ENCODE results near the gene LIPN. TPM values are rescaled to one million over a fixed set of nuclear protein-coding genes. Genes with fewer than 3 reads are reported as not detected.

LIPN gene
- total and polyA plus RNA-seq, 4 donors: 0.34 to 2.6 (median 0.55) TPM; not detected in 1

GRCh38 chr10:88725798-88726197, 34.0 kb upstream of the LIPN start:
- no peaks in the 10 kb centered on the region for H3K9me3 ChIP-seq (ENCODE audit: control insufficient read depth in 4 of 4, insufficient read depth in 3 of 4, low read length in 3 of 4)
- H3K9ac ChIP-seq (ENCODE audit: insufficient read depth in 1 of 2, low read length in 2 of 2): no peak overlapping the region
- no peak for TF ChIP-seq CTCF (IDR thresholded peaks at IDR 0.05; ENCODE audit: control extremely low read depth, extremely low read depth)
- no peaks in the 10 kb centered on the region for H3K36me3 ChIP-seq (ENCODE audit: control insufficient read depth in 4 of 4, insufficient read depth in 4 of 4, low read length in 4 of 4)
- no peaks in the 10 kb centered on the region for H3K4me1 ChIP-seq (ENCODE audit: control insufficient read depth in 5 of 5, insufficient read depth in 5 of 5, low read length in 5 of 5)
- DNase-seq (no peak), ATAC-seq (ENCODE audit: insufficient read depth, low FRiP score) (no peak)
- H3K27ac ChIP-seq (ENCODE audit: low read depth in 1 of 2, low read length in 1 of 2): no peak overlapping the region
- no peaks in the 10 kb centered on the region for H3K27me3 ChIP-seq (ENCODE audit: control insufficient read depth in 3 of 3, insufficient read depth in 3 of 3, low read length in 2 of 3)
- 12 to 22% methylated on average over 1 of the region's 1 CpG for WGBS, 2 donors
- no peak overlapping the region for H3K4me3 ChIP-seq

- no peaks in the 10 kb centered on the region for H3K9me3 ChIP-seq (ENCODE audit: control insufficient read depth in 4 of 4, insufficient read depth in 3 of 4, low read length in 3 of 4)
- 81 to 83% methylated on average over 30 of the region's 30 CpGs for WGBS, 2 donors
- DNase-seq (no peak), ATAC-seq (ENCODE audit: insufficient read depth, low FRiP score) (no peak)
- no peak overlapping the region for H3K9ac ChIP-seq (ENCODE audit: insufficient read depth in 1 of 2, low read length in 2 of 2)
- TF ChIP-seq CTCF (IDR thresholded peaks at IDR 0.05; ENCODE audit: control extremely low read depth, extremely low read depth): no peak
- H3K27me3 ChIP-seq (ENCODE audit: control insufficient read depth in 3 of 3, insufficient read depth in 3 of 3, low read length in 2 of 3): no peaks in the 10 kb centered on the region
- no peak overlapping the region for H3K4me3 ChIP-seq
- H3K27ac ChIP-seq (ENCODE audit: low read depth in 1 of 2, low read length in 1 of 2): no peak overlapping the region
- H3K36me3 ChIP-seq (ENCODE audit: control insufficient read depth in 4 of 4, insufficient read depth in 4 of 4, low read length in 4 of 4): no peaks in the 10 kb centered on the region
- no peaks in the 10 kb centered on the region for H3K4me1 ChIP-seq (ENCODE audit: control insufficient read depth in 5 of 5, insufficient read depth in 5 of 5, low read length in 5 of 5)
These were observed 31.6 kb upstream of the LIPN start for GRCh38 chr10:88728107-88728763.

DNA sequence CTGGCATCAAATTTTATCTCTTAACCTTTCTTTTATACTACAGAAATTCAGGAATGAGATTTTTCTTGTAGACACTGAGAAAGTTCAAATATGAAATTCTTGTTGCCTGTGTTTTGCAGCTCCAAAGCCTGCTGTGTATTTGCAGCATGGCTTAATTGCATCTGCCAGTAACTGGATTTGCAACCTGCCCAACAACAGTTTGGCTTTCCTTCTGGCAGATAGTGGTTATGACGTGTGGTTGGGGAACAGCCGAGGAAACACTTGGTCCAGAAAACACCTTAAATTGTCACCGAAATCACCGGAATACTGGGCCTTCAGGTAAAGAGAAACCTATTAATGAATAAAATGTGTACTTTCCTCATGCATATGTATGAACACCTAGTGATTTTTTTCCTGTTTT, 29.0 kb upstream of the LIPN start:
- Histone ChIP-seq H3K4me3 (no peak overlapping the region), H3K36me3 (ENCODE audit: control insufficient read depth in 4 of 4, insufficient read depth in 4 of 4, low read length in 4 of 4) (no peaks in the 10 kb centered on the region), H3K9ac (ENCODE audit: insufficient read depth in 1 of 2, low read length in 2 of 2) (no peak overlapping the region), H3K4me1 (ENCODE audit: control insufficient read depth in 5 of 5, insufficient read depth in 5 of 5, low read length in 5 of 5) (no peaks in the 10 kb centered on the region), H3K9me3 (ENCODE audit: control insufficient read depth in 4 of 4, insufficient read depth in 3 of 4, low read length in 3 of 4) (no peaks in the 10 kb centered on the region), H3K27me3 (ENCODE audit: control insufficient read depth in 3 of 3, insufficient read depth in 3 of 3, low read length in 2 of 3) (no peaks in the 10 kb centered on the region), H3K27ac (ENCODE audit: low read depth in 1 of 2, low read length in 1 of 2) (no peak overlapping the region)
- ATAC-seq (ENCODE audit: insufficient read depth, low FRiP score) (no peak), DNase-seq (no peak)
- no peak for TF ChIP-seq CTCF (IDR thresholded peaks at IDR 0.05; ENCODE audit: control extremely low read depth, extremely low read depth)
- WGBS, 2 donors: 70 to 90% methylated on average over 4 of the region's 4 CpGs

DNA sequence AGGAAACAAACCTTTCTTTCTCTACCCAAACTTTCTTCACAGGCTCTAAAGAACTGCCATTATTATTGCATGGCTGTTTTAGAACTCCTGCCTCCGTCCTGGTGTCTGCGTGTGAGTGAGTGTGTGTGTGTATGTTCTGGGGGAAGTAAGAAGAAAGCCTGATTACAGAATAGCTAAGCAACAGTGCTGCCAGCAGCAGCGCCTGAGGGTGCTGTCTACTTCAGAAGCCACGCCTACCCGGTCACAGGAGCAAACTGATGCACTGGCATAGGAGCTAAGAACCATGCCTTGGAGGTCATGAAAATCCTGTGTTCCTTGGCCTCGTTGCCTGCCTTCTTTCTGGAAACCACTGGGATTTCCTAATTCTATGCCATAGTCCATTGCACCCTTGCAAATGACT, 28.5 kb upstream of the LIPN start:
- H3K36me3 ChIP-seq (ENCODE audit: control insufficient read depth in 4 of 4, insufficient read depth in 4 of 4, low read length in 4 of 4): no peaks in the 10 kb centered on the region
- no peak overlapping the region for H3K4me3 ChIP-seq
- 26 to 37% methylated on average over 6 of the region's 6 CpGs for WGBS, 2 donors
- ATAC-seq (ENCODE audit: insufficient read depth, low FRiP score) (no peak), DNase-seq (peak in 2 of 3 donors; percentile 32 to 35)
- no peak for TF ChIP-seq CTCF (IDR thresholded peaks at IDR 0.05; ENCODE audit: control extremely low read depth, extremely low read depth)
- no peaks in the 10 kb centered on the region for H3K27me3 ChIP-seq (ENCODE audit: control insufficient read depth in 3 of 3, insufficient read depth in 3 of 3, low read length in 2 of 3)
- no peak overlapping the region for H3K27ac ChIP-seq (ENCODE audit: low read depth in 1 of 2, low read length in 1 of 2)
- no peak overlapping the region for H3K9ac ChIP-seq (ENCODE audit: insufficient read depth in 1 of 2, low read length in 2 of 2)
- no peaks in the 10 kb centered on the region for H3K4me1 ChIP-seq (ENCODE audit: control insufficient read depth in 5 of 5, insufficient read depth in 5 of 5, low read length in 5 of 5)
- no peaks in the 10 kb centered on the region for H3K9me3 ChIP-seq (ENCODE audit: control insufficient read depth in 4 of 4, insufficient read depth in 3 of 4, low read length in 3 of 4)
